NCI-H1930 (cell line): ENCODE results near the gene ATR.

ENCODE experiments used
- DNase-seq, 2 experiments: peaks; one replicate each; lab custom pipeline; 2025; lab: John Stamatoyannopoulos, UW

The ATR gene

DNA sequence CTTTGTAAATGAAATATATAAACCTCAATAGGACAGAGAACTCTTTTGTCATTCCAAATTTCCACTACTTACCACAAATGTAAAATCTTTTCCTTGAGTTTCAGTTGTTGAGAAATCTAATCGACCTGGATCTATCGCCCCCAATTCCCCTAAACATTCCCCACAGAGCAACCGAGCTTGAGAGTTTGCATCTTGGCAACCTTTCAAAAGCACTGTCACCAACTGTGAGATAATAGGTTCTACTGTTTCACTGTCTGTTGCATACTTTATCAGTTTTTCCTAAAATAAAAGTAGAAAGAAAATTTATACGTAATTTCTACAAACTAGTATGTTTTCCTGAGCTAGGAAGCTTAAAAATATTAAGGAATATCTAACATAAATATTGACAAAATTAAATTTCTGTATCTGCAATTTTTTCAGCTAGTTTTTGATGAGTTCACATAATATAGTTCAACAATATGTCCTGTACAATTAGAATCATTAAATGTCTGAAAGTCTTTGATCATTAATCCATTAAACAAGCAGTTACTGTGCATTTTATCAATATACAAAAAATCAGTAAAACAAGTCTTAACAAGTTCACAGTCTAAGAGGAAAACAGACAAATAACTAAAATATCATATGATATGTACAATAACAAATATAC lies 54.5 kb downstream of the ATR start:
- DNase-seq, result no peak

DNA sequence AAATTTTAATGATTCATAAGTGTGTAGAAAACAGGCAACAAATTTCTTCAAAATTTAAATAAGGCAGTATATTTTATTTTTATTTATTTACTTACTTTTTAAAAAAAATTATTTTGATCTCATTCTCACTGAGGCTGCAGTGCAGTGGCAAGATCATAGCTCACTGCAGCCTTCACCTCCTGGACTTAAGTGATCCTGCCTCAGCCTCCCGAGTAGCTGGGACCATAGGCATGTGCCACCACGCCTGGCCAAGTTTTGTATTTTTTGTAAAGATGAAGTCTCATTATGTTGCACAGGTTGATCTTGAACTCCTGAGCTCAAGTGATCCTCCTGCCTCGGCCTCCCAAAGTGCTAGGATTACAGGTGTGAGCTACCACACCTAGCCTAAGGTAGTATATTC lies 69.5 kb downstream of the ATR start:
- no peak for DNase-seq

DNA sequence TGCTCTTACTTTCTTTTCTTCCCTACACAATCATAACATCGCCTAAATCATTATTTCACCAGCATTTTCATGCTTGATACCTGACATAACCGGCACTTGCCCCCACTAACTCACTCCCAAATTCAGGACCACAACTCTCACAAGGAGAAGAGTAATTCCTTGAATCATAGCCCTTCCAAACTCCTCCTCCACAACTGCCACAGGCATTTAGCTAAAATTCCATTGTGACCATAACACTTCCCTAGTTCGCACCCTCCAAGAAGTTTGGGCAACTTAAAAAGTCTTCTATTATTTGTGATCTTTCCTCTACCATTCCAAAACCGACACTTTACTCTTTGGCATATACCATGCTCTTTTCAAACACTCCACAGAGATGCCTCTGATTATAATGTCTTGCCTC lies 71.3 kb downstream of the ATR start:
- no peak for DNase-seq

DNA sequence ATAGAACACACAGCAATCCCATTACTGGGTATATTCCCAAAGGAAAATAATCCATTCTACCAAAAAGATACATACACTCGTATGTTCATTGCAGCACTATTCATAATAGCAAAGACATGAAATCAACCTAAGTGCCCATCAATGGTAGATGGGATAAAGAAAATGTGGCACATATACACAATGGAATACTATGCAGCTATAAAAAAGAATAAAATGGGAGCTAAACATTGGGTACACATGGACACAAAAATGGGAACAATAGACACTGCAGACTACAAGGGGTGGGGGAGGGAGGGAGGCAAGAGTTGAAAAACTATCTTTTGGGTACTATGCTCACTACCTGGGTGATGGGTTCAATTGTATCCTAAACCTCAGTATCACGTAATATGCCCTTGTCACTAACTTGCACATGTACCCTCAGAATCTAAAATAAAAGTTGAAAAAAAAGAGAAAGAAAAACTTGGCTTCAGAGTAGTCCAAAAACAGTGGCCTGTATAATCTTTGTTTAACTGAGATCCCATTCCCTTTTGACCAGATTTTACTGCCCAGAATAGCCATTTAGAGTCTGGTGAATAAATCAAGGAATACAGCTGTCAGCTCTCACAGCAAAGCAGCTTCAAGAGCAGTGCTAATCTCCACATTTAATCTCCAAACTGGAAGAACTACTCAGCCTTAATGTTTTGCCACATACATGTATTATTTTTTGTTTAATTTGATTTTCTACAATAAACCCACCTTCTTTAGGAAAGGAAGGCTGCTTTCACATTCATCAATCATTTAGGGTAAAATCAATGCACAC lies 76.1 kb downstream of the ATR start:
- no peak for DNase-seq

DNA sequence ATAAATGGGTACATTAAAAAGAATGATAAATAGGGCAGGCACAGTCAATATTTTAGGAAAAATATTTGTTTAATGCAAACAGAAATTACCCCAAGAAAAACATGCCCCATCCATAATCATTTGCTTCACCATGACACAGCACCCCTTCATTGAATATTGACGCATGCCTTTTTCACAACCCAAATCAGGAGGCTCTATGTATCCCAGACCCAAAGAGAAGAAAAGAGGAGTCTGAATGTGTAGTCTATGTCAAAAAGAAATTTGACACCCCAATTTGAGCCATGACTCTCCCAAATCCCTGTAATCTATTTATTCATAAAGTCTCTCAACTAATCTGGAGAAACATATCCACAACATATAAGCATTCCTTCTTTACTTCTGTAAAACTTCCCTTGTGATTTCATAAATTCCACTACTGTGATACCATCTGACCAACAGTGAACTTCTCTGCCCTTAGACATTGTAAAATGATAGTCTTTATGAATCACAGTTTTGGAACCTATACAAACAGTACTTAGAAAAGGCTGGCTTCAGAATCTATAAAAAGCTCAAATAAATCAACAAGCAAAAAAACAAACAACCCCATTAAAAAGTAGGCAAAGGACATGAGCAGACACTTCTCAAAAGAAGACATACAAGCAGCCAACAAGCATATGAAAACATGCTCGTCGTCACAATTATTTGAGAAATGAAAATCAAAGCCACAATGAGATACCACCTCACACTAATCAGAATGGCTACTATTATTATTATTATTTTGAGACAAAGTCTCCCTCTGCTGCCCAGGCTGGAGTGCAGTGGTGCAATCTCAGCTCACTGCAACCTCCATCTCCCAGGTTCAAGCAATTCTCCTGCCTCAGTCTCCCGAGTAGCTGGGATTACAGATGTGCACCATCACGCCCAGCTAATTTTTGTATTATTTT lies 77.3 kb downstream of the ATR start:
- no peak for DNase-seq

DNA sequence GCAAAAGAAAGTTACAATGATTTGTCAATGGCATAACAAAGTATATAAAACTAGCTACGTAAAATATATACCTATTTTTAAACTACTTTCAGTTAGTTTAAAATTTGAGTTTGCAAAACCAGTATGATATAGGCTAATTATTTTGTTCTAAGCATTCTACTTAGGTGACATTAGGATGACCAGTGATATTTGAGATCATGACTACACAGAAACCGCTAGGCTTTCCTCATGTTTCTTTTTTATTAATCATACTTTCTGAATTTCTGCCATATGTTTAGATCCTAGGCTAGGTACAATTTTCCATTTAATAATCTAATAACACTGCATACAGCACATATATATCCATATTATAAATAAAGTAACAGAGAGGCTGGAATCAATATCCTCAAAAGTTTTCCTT lies 78.3 kb downstream of the ATR start:
- no peak for DNase-seq

DNA sequence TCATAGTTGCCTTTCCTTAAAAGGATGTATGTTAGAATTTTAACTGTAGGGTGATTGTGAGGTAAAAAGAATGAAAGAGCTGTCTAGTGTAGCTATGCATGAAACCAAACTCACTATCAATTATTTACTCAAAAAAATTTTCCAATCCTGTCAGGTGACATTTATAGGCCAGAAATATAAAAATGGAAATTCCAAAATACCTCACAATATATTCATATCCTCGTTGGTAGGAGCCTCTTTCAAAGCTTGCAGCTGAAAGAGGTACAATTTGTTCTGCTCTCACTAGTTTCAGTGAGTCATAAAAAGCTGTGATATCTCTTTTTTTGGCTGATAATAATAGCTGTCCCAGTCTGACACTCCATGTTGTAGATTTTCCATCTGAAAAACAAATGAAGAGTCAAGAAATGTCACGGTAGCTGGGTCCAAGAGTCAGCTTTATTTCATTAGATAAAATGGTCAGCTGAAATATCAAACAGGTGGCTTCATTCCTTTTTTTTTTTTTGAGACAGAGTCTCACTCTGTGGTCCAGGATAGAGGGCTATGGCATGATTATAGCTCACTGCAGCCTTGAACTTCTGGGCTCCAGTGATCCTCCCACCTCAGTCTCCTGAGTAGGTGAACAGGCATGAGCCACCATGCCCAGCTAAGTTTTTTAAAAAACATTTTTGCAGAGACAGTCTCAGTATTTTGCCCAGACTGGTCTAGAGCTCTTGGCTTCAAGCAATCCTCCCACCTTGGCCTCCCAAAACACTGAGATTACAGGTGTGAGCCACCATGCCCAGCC lies 79.9 kb downstream of the ATR start:
- DNase-seq, result no peak

DNA sequence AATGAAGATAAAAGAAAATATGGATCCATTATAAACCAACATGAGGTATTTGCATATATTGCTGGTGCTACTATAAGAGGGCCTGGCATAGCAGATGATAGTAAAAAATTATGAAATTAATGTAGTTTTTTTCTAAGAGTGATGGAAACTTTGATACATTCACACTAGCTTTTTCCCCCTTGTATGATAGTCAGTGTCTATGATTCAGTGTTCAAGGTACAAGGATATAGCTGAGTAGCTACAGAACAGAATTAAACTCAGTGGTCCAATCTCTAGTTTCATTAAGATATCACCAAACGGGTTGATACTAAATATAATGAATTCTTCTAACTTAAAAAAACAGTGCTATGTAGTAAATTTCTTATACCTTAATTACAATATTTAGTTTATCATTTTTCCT lies 80.8 kb downstream of the ATR start:
- DNase-seq, result no peak

DNA sequence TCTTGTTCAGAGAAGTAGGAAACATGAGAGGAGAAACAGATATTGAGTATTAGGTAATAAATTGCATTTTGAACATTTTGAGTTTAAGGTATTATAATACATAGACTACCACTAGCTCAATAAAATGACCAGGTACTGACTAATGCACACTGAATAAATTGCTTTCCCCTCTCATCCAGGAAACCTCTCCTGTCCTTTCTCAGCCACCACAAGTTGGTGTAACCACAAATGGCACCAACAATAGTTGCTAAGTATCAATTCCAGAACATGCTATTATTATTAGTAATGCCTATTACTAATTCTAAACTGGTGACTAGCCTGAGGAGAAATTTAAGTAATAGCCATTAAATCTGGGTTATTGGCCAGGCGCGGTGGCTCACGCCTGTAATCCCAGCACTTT lies 83.4 kb downstream of the ATR start:
- DNase-seq, result no peak

DNA sequence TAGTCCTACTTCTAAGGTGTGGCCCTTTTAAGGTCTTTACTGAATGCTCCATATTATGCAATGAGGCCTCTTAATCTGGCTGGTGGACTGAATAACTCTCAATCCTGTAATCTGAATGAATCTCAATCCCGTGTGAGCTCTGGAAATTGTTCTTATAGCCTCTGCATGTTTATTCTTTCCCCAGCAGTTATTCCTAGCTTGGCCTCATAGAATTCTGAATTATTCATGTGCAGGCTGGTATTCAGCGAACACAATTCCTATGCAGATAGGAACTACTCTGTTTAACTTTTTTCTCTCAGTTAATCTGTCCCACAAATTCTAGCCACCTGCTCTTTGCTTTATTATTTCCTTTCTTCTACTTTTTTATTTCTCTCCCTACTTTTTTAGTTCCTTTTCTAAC lies 86.3 kb downstream of the ATR start:
- no peak for DNase-seq

DNA sequence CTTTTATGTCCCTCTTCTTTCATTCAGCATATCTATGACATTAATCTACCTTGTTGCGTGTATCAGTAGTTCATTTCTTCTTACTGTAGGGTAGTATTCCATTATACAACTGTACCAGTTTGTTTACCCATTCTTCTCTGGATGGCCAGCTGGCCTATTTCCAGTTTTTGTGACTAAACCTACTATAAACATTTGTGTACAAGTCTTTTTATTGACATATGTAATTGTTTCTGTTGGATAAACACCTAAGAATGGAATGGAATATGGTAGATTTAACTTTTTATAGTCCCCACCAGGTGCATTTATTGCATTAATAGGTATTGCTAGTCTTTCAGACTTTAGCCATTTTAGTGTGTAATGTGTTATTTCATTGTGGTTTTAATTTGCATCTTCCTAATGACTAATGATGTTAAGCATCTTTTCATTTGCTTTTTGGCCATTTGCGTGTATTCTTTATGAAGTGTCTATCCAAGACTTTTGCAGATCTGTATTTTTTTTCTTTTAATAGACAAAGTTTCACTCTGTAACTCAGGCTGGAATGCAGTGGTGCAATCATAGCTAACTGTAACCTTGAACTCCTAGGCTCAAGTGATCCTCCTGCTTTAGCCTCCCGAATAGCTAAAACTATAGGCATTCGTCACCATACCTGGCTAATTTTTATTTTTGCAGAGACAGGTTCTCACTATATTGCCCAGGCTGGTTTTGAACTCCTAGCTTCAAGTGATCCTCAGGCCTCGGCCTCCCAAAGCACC lies 88.8 kb downstream of the ATR start:
- DNase-seq, result no peak

DNA sequence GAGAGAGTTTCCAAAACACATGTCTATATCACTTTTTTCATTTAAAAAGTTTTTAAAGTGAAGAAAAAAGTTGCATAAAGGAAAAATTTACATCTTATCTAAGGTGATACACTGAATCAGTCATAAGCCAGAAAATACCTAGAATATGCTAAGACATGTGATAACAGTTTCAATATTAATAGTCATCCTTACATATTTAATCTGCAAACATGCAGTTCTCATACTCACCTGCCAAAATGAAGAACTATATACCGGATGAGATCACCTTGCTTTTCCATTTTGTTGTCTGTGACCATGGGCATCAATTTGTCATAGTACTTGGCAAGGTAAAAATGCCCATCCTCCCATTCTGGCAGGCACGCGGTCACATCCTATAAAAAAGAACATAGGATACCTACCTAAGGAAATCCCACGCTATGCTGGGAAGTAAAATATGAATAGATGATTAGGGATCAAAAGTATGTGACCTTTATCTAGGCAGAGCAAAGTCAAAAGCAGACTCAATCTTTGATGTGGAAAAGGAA lies 93.6 kb downstream of the ATR start:
- DNase-seq, result no peak

DNA sequence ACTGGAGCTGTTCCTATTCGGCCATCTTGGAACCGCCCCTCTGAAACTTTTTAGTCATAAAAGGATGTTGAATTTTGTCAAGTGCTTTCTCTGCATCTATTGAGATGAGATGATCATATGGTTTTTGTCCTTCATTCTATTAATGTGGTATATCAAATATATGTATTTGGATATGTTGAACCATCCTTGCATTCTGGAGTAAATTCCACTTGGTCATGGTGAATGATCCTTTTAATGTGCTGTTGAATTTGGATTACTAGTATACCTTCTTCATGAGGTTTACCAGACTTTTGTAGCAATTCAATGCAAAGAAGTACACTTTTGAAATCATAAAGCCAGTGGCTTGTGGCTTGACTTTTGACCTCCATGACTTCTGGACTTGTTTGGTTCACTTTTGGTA lies 97.3 kb downstream of the ATR start:
- DNase-seq, result no peak

DNA sequence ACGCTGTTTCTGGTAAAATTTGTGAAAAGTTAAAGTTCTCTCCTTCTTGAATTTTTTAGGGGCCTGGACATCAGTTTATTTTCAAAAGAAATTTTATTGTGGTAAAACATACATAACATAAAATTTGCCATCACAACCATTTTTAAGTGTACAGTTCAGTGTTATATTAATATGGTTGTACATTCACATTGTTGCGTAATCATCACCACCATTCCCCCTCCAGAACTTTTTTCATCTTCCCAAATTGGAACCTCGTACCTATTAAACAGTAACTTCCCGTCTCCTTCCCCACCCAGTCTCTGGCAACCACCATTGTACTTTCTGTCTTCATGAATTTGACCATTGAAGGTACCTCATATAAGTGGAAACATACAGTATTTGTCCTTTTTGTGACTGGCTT lies 107.7 kb downstream of the ATR start:
- DNase-seq, result no peak

DNA sequence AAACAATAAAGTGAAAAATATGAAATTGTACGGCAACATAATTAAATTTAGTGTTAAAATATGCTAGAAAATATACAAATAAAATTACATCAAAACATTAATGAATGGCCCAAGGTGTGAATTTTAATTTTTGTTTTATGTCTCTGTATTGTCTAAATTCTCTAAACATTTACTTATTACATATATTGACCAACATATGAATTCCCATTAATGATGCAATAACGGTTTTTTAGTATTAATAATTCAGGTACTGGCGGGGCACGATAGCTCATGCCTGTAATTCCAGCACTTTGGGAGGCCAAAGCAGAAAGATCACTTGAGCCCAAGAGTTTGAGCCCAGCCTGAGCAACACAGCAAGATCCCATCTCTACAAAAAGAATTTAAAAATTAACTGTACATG lies 110.1 kb downstream of the ATR start:
- DNase-seq, result no peak

DNA sequence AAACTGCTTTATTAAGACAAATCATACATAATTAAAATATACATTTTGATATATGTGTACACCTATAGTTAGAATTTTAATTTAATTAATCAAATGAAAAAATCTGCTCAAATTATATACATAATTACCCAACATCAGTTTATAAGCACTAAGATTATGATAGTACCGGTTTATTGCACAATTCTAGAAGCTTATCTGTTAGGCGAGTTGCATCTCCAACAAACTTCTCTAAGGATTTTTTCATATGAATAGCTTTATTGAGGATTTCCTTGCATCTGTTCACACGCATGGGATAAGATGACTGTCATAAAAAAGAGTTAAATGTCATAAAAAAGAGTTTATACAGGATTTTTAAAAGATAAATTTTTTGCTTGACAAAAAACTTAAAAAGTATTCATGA lies 110.8 kb downstream of the ATR start:
- DNase-seq, result no peak

DNA sequence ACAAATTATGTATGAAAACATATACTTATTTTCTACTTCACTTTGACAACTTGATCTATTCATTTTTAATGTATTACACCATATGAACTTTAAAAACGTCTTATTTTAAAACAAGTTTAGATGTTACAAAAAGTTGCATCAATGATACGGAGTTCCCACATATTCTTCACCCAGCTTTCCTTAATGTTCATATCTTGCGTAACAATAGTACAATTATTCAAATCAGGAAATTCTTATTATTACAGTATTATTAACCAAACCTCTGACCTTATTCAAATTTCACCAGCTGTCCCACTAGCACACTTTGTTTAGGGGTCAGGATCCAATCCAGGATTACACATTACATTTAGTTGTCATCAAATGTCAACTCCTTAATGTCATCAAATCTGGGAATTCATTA lies 117.8 kb downstream of the ATR start:
- DNase-seq, result no peak

DNA sequence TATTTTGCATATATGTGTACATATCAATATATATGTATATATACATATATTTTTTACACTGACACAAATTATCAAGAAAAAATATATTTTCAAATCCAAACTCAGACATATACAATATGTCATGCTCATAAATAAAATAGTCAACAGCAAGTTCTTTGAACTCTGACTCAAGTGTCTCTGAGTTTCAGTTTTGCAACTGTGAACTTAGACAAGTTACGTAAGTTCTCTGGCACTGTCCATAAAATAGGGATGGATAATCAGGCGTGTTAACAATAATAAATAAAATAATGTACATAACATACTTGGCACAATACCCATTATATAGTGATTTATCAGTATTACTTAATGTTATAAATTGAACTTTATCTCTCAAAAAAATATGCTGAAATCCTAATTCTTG lies 118.6 kb downstream of the ATR start:
- no peak for DNase-seq

DNA sequence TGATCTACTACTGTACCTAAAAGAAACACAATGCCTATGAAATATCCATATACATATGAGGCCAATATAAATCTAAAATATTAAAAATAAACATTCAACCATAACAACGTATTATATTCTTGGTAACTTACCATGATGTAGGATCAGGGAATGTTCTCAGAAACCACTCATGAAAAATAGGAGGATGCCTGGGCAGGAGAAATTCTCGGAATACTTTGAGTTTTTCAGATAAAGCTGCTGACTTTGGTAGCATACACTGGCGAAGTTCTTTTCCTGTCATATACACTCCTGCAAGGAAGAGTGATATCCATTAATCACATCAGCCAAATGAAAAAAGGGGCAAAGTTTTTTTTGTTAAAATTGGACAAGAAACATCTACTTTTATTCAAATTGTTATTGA lies 119.4 kb downstream of the ATR start:
- no peak for DNase-seq

DNA sequence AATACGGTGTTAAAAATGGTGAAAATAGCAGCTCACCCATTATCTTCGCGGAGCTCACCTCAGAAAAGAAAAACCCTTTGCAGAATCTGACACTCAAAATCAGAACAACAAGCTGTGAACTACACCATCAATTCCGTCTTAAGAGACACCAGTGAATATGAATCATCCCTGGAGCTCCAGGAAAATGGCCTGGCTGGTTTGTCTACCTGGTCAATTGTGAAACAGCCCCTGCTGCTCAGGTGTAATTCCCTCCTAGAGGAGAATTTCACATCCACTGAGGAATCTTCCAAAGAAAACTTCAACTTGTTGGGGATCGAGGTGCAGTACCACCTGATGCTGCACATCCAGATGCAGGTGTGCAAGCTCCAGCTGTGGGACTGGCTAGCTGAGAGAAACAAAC lies 127.7 kb downstream of the ATR start:
- no peak for DNase-seq

DNA sequence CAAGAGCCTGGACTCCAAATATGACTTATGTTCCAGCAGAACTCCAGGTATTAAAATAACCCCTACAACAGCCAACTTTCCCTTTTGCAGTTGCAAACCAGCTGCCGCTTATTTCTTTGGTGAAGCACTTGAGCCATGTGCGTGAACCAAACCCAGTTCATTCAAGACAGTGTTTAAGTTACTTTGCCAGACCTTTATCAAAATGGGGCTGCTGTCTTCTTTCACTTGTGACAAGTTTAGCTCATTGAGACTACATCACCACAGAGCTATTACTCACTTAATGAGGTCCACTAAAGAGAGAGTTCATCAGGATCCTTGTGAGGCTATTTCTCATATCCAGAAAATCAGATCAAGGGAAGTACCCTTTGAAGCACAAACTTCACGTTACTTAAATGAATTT lies 128.3 kb downstream of the ATR start:
- no peak for DNase-seq
